RWPE2 (cell line): ENCODE results near the gene MITF.

Experiments
- ATAC-seq: fragments of 200-7000 bp; cut with Tn5 transposase; 3 replicates; pipeline ENCODE4 v1.9.1; 2021; ENCODE audit warnings: low read depth
- DNase-seq: peaks from one replicate; pipeline ENCODE4 v3.0.0-alpha.2; 2020; ENCODE audit warnings: low spot score
- H3K27ac ChIP-seq: fragments of 450-650 bp; 2 replicates; pipeline ENCODE4 v1.5.1; 2017; ENCODE audit warnings: mild to moderate bottlenecking; ENCODE audit not compliant: poor library complexity, severe bottlenecking
- H3K27me3 ChIP-seq: fragments of 250-450 bp; sonication (Bioruptor Pico); 2 replicates; pipeline ENCODE4 v1.5.1; 2021; ENCODE audit warnings: mild to moderate bottlenecking, moderate library complexity; ENCODE audit not compliant: insufficient read depth, poor library complexity, severe bottlenecking
- H3K36me3 ChIP-seq: fragments of 250-450 bp; sonication (Bioruptor Pico); 2 replicates; pipeline ENCODE4 v1.5.1; 2020; ENCODE audit warnings: low read depth, mild to moderate bottlenecking, moderate library complexity
- H3K4me1 ChIP-seq: fragments of 250-450 bp; sonication (Bioruptor Pico); 2 replicates; pipeline ENCODE4 v1.5.1; 2021; ENCODE audit warnings: mild to moderate bottlenecking, moderate library complexity; ENCODE audit not compliant: insufficient read depth, poor library complexity, severe bottlenecking
- H3K4me3 ChIP-seq: fragments of 250-450 bp; sonication (Bioruptor Pico); 2 replicates; pipeline ENCODE4 v1.5.1; 2021; ENCODE audit warnings: mild to moderate bottlenecking, moderate library complexity; ENCODE audit not compliant: severe bottlenecking
- H3K9me3 ChIP-seq: fragments of 250-450 bp; sonication (Bioruptor Pico); 2 replicates; pipeline ENCODE4 v1.5.1; 2021; ENCODE audit warnings: mild to moderate bottlenecking, moderate library complexity; ENCODE audit not compliant: severe bottlenecking
- TF ChIP-seq, protein P1 (sequence below): fragments of 450-650 bp; IDR thresholded peaks from one replicate; pipeline ENCODE4 v1.5.1; 2017; ENCODE audit warnings: mild to moderate bottlenecking, moderate library complexity; ENCODE audit not compliant: poor library complexity, severe bottlenecking

MITF gene

DNA sequence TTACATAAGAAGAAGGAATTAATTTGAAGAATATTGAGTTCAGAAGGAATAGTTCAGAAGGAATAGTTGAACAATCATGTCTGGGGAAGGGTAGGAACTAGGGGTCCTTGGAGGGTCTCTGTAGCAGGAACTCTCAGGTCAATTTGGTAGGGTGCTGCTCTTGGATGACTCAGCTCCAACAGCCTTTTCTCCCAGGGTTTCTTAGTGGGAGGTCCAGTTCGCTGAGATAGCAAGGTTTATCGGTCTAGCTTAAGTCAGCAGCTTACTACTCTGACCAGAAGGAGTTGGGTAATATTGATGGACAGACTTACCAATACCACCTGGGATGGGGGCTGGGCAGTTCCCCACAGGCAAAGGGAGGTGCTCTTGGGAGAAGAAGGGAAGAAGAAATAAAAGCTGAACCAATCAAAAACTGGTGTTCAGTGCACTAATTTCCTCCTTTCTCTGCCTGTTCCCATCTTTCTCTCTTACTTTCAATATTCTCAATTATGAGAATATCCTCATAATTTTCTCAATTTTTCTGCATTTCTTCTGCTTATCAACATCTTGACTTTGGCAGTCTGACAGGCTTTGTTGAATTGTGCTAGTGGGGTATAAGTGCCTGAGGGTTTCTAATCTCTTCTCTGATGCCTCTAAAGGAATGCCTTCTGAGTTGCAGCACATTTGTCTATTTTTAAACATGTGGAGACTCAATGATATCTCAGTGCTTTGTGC, 14.4 kb upstream of the MITF start:
- H3K27ac ChIP-seq, result no peak overlapping the region
- H3K4me1 ChIP-seq, result no peaks in the 10 kb centered on the region
- TF ChIP-seq, protein P1, sequence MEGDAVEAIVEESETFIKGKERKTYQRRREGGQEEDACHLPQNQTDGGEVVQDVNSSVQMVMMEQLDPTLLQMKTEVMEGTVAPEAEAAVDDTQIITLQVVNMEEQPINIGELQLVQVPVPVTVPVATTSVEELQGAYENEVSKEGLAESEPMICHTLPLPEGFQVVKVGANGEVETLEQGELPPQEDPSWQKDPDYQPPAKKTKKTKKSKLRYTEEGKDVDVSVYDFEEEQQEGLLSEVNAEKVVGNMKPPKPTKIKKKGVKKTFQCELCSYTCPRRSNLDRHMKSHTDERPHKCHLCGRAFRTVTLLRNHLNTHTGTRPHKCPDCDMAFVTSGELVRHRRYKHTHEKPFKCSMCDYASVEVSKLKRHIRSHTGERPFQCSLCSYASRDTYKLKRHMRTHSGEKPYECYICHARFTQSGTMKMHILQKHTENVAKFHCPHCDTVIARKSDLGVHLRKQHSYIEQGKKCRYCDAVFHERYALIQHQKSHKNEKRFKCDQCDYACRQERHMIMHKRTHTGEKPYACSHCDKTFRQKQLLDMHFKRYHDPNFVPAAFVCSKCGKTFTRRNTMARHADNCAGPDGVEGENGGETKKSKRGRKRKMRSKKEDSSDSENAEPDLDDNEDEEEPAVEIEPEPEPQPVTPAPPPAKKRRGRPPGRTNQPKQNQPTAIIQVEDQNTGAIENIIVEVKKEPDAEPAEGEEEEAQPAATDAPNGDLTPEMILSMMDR, result no peak
- no peaks in the 10 kb centered on the region for H3K36me3 ChIP-seq
- H3K9me3 ChIP-seq, result no peaks in the 10 kb centered on the region
- no peak for ATAC-seq
- DNase-seq, result no peak
- H3K4me3 ChIP-seq, result no peak overlapping the region
- H3K27me3 ChIP-seq, result peaks cover 3% of the 10 kb centered on the region

DNA sequence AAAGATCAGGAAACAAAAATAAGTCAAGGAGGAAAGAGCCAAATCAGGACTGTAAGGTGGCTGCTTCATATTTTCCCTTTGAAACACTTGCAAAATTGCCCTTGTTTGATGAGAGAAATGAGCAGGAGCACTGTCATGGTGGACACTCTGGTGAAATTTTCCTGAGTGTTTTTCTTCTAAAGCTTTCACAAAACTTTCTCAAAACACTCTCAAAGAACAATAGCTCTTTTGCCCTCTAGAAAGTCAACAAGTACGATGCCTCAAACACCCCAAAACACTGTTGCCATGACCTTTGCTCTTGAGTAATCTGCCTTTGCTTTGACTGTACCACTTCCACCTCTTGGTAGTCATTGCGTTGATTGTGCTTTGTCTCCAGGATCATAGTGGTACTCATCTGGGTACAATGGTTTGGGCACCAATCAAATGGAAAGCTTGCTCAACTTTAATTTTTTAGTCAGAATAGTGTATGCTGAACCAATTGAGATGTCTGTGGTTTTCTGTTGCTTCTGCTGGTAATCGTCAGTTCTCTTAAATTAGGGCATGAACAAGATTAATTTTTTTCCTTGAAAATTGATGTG, 13.2 kb upstream of the MITF start:
- H3K27me3 ChIP-seq, result peaks cover 3% of the 10 kb centered on the region
- H3K36me3 ChIP-seq, result no peaks in the 10 kb centered on the region
- H3K4me3 ChIP-seq, result no peak overlapping the region
- no peaks in the 10 kb centered on the region for H3K9me3 ChIP-seq
- DNase-seq, result no peak
- no peaks in the 10 kb centered on the region for H3K4me1 ChIP-seq
- no peak overlapping the region for H3K27ac ChIP-seq
- ATAC-seq, result no peak
- TF ChIP-seq, protein P1, result no peak

DNA sequence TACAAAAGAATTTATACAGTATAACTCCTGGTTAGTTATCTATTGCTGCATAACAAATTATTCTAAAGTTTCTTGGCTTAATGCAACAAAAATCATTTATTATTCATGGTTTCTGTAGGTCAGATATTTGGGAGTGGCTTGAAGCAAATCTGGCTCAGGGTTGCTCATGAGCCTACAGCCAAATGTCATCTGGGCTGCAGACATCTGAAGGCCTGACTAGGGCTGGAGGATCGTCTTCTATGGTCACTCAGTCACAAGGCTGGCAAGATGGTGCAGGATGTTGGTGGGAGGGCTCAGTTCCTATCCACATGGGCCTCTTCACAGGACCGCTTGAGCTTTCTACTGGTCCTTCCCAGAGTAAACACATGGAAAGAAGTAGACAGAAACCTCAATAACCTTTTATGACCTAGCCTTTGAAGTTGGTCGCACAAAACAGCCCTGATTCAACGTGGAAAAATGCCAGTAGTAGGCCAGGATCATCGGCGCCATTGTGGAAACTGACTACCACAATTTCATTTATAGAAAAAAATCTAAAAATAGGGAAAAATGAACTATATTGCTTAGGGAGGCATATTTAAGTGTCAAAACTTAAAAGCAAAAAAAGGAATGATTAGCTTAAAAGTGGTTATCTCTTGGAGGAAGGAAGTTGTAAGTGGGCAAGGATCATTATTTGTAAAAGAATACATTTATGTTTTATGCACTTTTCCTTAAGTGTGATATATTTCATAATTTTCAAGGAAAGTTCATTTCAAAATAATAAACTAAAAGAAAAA, 9.9 kb upstream of the MITF start:
- Histone ChIP-seq H3K4me3 (no peak overlapping the region), H3K27ac (no peak overlapping the region), H3K9me3 (no peaks in the 10 kb centered on the region), H3K27me3 (peaks cover 3% of the 10 kb centered on the region), H3K4me1 (no peaks in the 10 kb centered on the region), H3K36me3 (no peaks in the 10 kb centered on the region)
- TF ChIP-seq, protein P1, result no peak
- no peak for DNase-seq
- ATAC-seq, result no peak

GRCh38 chr3:69731080-69731479, 8.2 kb upstream of the MITF start:
- Histone ChIP-seq H3K27me3 (no peaks in the 10 kb centered on the region), H3K4me3 (no peak overlapping the region), H3K9me3 (no peaks in the 10 kb centered on the region), H3K36me3 (no peaks in the 10 kb centered on the region), H3K27ac (no peak overlapping the region), H3K4me1 (no peaks in the 10 kb centered on the region)
- TF ChIP-seq, protein P1, result no peak
- DNase-seq, result no peak
- ATAC-seq, result no peak

DNA sequence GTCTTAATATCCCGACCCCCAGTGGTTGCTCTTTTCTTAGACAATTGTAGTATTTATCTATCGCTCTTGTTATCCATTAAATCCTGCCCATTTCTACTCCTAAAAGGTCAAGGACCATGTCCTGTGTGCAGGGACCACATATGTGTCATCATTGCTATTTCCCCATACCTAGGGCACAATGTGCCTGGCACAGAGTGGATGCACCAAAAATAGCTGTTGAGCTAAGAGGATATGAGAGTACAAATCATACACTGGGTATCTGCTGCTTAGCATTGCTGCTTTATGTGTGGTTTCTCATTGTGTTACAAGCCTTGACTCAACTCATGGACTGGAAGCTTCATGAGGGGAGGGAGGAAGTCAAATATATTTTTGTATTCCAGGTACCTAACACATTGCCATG, 3.4 kb upstream of the MITF start:
- no peak overlapping the region for H3K27ac ChIP-seq
- TF ChIP-seq, protein P1, result no peak
- DNase-seq (no peak), ATAC-seq (no peak)
- H3K9me3 ChIP-seq, result no peaks in the 10 kb centered on the region
- H3K36me3 ChIP-seq, result no peaks in the 10 kb centered on the region
- H3K4me1 ChIP-seq, result no peaks in the 10 kb centered on the region
- no peak overlapping the region for H3K4me3 ChIP-seq
- H3K27me3 ChIP-seq, result no peaks in the 10 kb centered on the region
